HG03342 (cell line): ENCODE results near the gene NOX3.
A peak's percentile ranks its signal among the peaks of the same experiment; 100 is the strongest.
"Not testable (repeated sequence)": the region's sequence is repeated elsewhere in the genome, so short reads cannot be mapped to it uniquely, and the experiment has no call there.

Experiments used
- ATAC-seq: cut with Tn5 transposase; IDR thresholded peaks from one replicate; pipeline ENCODE4 v1.9.1; 2021; ENCODE audit warnings: mild to moderate bottlenecking, moderate library complexity; ENCODE audit not compliant: unreplicated experiment

The NOX3 gene

GRCh38 chr6:155455766-155456165 is at the start of gene NOX3:
TSS of gene NOX3 (minus strand) at chr6:155455839. CDS start at chr6:155455800, 39 bp downstream.
- no peak for ATAC-seq

DNA sequence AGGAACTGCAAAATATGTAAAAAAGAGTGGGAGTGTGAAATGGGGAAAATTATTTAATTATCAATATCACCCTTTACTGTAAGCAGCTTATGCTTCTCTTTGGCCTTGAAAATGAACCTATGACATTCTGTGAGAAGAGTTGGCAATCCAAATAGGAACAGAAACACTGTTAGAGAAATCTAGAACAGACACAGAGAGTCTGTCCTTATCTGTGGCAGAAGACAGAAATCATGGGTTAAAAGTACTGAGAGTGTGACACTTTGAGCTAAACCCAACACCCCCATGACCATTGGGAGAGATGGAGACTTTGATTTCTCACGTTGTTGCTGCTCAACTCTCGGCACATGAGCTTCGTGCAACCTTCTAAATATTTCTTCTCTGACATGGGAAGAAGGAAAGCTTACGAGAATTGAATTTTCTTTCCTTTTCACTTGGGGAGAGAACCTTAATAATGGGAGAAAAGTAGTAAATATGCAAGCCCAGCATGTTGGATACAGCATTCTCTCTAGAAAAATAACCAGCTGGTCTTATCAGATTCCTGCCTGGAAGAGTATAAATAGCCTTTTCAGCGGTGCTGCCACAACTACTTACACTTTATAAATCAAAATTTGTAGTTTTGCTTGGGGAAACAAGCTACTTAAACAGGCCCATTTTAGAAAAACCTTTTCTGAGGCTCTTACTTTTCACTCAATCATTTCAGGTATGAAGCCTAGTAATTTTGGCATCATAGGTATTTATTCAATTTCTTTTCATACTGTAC is 49.4 kb upstream of the NOX3 start:
- no peak for ATAC-seq

DNA sequence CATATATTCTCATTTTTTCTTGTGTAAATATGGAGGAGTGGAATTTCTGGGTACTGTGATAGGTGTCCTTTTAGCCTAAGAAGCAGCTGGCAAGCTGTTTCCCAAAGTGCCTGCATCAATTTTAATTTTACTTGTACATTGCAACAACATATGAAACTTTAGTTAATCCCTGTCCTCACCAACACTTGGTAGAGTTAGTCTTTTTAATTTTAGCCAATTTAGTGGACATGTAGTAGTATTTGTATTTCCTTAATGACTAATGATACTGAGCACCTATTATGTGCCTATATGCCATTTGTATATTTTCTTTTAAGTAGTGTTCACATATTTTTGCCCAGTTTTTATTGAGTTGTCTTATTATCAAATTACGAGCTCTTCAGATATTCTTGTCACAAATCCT is 46.8 kb upstream of the NOX3 start:
- ATAC-seq = no peak

DNA sequence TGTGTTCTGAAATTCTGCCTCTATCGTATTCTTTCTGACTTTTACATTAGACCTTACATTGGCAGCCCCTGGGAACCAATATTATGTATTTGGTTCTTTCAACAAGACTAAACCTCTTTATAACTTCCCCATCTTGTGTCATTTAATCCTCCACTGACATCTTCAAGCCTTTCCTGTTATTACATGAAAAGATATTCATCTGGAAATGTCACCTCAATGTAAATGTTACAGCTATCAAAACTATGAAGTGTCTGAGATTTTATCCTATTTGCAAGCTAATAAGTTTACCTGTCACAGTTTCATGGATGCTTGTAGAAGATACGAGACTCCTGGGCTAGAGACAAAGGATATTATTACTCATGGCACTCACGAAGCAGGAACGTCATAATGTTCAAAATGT is 43.9 kb upstream of the NOX3 start:
- ATAC-seq = no peak

- no peak for ATAC-seq
Observed at GRCh38 chr6:155498370-155498769, 42.7 kb upstream of the NOX3 start.

GRCh38 chr6:155497273-155497672 is 41.6 kb upstream of the NOX3 start:
- ATAC-seq = no peak

- no peak for ATAC-seq
Observed at GRCh38 chr6:155495011-155495768, 39.6 kb upstream of the NOX3 start.

- ATAC-seq = peak; percentile 93
Observed at GRCh38 chr6:155493694-155494143, 38.1 kb upstream of the NOX3 start.

GRCh38 chr6:155493026-155493693 is 37.5 kb upstream of the NOX3 start:
- ATAC-seq = no peak

DNA sequence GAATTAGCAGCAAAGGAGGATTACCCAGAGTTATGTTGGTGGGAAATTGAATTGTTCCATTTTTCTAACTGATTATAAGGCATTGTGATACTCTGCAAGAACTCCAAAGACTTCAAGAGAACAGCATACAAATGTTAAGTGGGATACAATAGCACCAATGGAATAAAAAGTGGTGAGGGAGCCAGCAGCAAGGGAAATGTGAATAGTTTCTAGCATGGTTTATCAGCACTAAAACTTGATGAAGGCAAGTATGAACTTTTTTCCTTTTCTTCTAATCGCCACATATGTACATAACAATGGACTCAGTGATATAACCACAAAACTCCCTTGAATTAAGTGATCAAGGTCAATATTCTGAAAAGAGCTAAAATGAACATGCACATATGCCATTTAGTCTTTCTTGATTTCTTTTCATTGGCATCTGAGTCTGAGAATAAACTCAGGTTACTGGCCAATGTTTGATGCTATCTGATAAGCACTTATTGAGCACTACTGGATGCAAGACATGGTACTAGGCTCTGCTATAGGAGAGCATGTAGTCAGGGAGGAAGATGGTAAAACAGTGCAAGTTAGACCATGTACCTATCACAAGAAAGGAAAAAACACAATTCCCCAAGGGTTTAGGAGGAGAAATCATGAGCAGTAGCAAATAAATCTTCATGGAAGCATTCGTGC is 36.6 kb upstream of the NOX3 start:
- ATAC-seq = no peak

DNA sequence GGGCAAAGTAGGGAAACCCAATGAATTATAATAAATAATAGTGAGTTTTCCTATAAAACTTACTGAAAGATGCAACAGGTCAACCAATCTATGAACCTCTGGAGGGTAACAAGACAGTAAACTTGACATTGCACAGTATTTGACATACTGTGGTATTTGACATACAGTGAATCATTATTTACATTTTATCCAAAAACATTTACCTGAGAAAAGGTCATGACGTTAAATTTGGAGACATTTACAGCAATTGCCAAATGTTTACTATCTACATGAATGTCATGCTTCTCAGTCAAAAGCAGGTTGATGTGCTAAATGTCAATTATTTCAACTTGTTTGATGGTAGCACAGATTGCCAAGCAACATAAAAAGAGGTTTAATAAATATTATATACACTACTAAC is 35.8 kb upstream of the NOX3 start:
- ATAC-seq = no peak

DNA sequence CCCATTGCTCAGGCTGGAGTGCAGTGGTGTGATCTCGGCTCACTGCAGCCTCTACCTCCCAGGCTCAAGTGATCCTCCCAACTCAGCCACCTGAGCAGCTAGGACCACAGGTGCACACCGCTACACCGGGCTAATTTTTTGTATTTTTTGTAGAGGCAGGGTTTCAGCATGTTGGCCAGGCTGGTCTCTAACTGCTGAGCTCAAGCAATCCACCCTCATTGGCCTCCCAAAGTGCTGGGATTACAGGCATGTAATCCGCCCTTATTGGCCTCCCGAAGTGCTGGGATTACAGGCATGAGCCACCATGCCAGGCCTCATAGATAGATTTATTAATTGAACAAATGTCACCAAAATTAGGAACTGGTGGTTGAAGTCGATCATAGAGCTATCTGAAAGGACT is 32.6 kb upstream of the NOX3 start:
- ATAC-seq = not testable (repeated sequence)

GRCh38 chr6:155487371-155488130 is 31.9 kb upstream of the NOX3 start:
- ATAC-seq = no peak

DNA sequence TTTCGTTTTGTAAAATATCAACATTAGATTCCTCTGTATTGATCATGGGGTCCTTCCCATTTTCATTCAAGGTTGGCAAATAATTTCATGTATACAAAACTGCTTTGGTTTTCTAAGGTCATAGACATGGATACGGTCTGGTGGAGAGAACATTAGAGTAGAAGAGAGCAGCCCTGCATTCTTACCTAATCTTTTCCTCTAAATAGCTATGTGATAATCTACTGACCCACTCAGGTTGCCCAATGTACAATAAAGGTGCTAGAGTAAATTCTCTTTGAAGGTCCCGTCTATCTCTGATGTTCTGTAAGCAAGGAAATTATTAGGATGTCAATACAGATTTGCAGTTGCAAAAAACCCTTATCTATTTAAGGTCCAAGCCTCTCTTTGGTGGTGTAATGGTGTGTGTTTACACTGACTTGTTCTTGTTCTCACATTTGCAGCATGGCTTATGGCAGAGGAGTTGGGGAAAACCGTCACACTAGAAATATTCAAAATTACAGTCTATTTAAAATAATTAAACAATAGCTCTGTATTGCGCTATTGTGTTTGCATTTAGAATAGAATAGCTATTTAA is 31.2 kb upstream of the NOX3 start:
- no peak for ATAC-seq

GRCh38 chr6:155485756-155486155 is 30.1 kb upstream of the NOX3 start:
- ATAC-seq = no peak

DNA sequence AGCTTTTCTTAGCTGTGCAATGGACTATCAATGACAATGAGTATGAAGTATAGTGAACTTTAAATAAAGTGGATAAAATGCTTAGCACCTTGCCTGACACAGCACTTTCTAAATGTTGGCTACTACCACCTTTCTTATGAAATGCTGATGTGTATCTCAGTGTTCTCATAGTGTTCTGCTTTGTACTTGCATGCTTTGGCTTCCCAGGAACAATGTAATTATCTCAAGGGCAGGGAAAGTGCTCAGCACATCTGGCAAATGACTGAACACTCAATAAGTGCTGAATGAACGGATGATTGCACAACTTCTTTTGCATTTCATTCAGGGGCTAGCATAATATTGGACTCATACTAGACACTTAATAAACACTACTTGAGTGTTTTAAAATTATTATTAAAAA is 28.2 kb upstream of the NOX3 start:
- no peak for ATAC-seq

DNA sequence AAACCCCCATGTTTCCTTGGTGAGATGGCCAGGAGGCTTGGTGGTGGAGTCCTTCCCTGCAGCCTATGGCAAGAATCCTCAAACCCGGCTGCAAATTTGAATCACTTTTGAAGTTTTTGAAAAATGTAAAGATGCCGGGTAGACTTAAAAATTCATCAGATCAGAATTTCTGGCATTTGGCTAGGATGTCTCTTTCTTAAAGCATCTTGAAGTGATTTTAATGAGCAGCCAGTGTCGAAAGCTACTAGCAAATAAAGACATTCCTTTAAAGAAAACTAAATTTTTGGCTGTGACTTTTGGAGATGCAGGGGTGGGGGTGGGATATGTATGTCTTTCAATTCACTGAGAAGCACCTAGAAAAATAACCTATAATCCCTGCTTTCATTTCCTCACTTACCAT is 25.6 kb upstream of the NOX3 start:
- ATAC-seq = no peak

DNA sequence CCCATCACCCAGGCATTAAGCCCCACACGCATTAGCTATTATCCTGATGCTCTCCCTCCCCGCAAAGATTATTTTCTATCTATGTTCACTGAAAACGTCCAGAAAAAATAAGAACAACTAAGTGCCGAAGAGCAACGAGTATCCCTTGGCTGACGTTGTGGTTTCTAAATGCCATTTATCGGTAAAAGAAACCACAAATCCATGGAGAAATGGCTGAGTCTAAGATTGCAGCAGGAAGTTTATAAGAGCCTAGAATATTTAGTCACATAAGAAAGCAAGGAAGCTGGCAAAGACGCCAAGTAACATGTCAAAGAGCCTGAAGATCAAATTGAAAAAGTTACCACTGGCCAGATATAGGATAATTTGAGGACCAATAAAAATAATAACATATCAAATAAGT is 18.1 kb upstream of the NOX3 start:
- ATAC-seq = no peak

GRCh38 chr6:155472886-155473285 is 17.2 kb upstream of the NOX3 start:
- no peak for ATAC-seq

- not testable (repeated sequence) for ATAC-seq
Observed at GRCh38 chr6:155470979-155471616, 15.5 kb upstream of the NOX3 start.
